Lung (tissue), 12 donors: Measurements from ENCODE around the gene VEPH1. TPM values are rescaled to one million over a fixed set of nuclear protein-coding genes. Genes with fewer than 3 reads are reported as not detected.
A peak's percentile ranks its signal among the peaks of the same experiment; 100 is the strongest.

ENCODE experiments used
- ATAC-seq: fragments of 200-7000 bp; cut with Tn5 transposase; one replicate; pipeline ENCODE4 v1.9.1; 2020; ENCODE audit warnings: moderate number of reproducible peaks; ENCODE audit not compliant: insufficient read depth, low FRiP score
- DNase-seq, 3 donors: peaks; one replicate each; pipeline ENCODE4 v3.0.0-alpha.2; 2013 to 2017
- H3K27ac ChIP-seq, 2 donors: one replicate each; pipeline ENCODE4 v1.5.1; 2013; ENCODE audit warnings: mild to moderate bottlenecking in 2 of 2, moderate library complexity in 2 of 2, control low read depth in 1 of 2, inconsistent platforms in 1 of 2, low read depth in 1 of 2, low read length in 1 of 2
- H3K27me3 ChIP-seq, 3 donors: one replicate each; pipeline ENCODE4 v1.5.1; 2013; ENCODE audit warnings: low read length in 2 of 3; ENCODE audit not compliant: control insufficient read depth in 3 of 3, insufficient read depth in 3 of 3
- H3K36me3 ChIP-seq, 4 donors: one replicate each; pipeline ENCODE4 v1.5.1; 2013; ENCODE audit warnings: low read length in 4 of 4, mild to moderate bottlenecking in 1 of 4, moderate library complexity in 1 of 4; ENCODE audit not compliant: control insufficient read depth in 4 of 4, insufficient read depth in 4 of 4
- H3K4me1 ChIP-seq, 5 donors: one replicate each; pipeline ENCODE4 v1.5.1; 2013; ENCODE audit warnings: low read length in 5 of 5, mild to moderate bottlenecking in 2 of 5, moderate library complexity in 1 of 5; ENCODE audit not compliant: control insufficient read depth in 5 of 5, insufficient read depth in 5 of 5
- H3K4me3 ChIP-seq: one replicate; pipeline ENCODE4 v1.5.1; 2013; ENCODE audit warnings: mild to moderate bottlenecking, control low read depth, moderate library complexity
- H3K9ac ChIP-seq, 2 donors: one replicate each; pipeline ENCODE4 v1.5.1; 2013; ENCODE audit warnings: low read length in 2 of 2, control low read depth in 1 of 2; ENCODE audit not compliant: insufficient read depth in 1 of 2
- H3K9me3 ChIP-seq, 4 donors: one replicate each; pipeline ENCODE4 v1.5.1; 2013; ENCODE audit warnings: low read length in 3 of 4, mild to moderate bottlenecking in 1 of 4, moderate library complexity in 1 of 4; ENCODE audit not compliant: control insufficient read depth in 4 of 4, insufficient read depth in 3 of 4
- CTCF ChIP-seq: IDR thresholded peaks from 2 replicates; pipeline ENCODE4 v1.5.1; 2012; ENCODE audit warnings: mild to moderate bottlenecking; ENCODE audit errors: control extremely low read depth, extremely low read depth
- WGBS, 2 donors: extraction: QIAGEN DNeasy Blood & Tissue Kit; methylation state at CpG; one replicate each; pipeline ENCODE4 v1.1.7; 2013; 5-methylcytosine and 5-hydroxymethylcytosine counted together
- polyA plus RNA-seq, 2 donors: library from polyadenylated mRNA; stranded (reverse); fragments of 200-250 nt; gene quantifications; one replicate each; pipeline ENCODE4 v1.2.1, GENCODE V29; 2013
- total RNA-seq, 2 donors: library from RNA; depleted of rRNA in 1 of 2; stranded (reverse); fragments of >200 nt in 1 of 2; gene quantifications; one replicate each; pipeline ENCODE4 v1.2.1, GENCODE V29; 2014 to 2021
- donor health status: control.
- donor health status: control.
- donor health status: Bipolar disorder and iron deficiency.
- donor health status: healthy.
- donor health status: DM: yes; HTN: yes; CAD: no.

VEPH1 gene
- total and polyA plus RNA-seq, 4 donors = 14.6 to 237 (median 65.5) TPM

GRCh38 chr3:157347577-157348303 is 155.5 kb downstream of the VEPH1 start:
- WGBS, 2 donors = 84 to 85% methylated on average over 12 of the region's 12 CpGs
- ATAC-seq (no peak), DNase-seq (no peak)
- no peak overlapping the region for H3K27ac ChIP-seq
- no peaks in the 10 kb centered on the region for H3K36me3 ChIP-seq
- no peaks in the 10 kb centered on the region for H3K27me3 ChIP-seq
- no peak for TF ChIP-seq CTCF
- H3K9ac ChIP-seq = no peak overlapping the region
- H3K4me3 ChIP-seq = no peak overlapping the region
- no peaks in the 10 kb centered on the region for H3K4me1 ChIP-seq
- H3K9me3 ChIP-seq = peaks cover 0 to 2% (median 1%) of the 10 kb centered on the region in 4 donors

GRCh38 chr3:157336252-157337009 is 166.8 kb downstream of the VEPH1 start:
- H3K27me3 ChIP-seq = no peaks in the 10 kb centered on the region
- H3K9me3 ChIP-seq = peaks cover 0 to 2% (median 0%) of the 10 kb centered on the region in 4 donors
- no peaks in the 10 kb centered on the region for H3K4me1 ChIP-seq
- WGBS, 2 donors = 88 to 90% methylated on average over 4 of the region's 4 CpGs
- no peaks in the 10 kb centered on the region for H3K36me3 ChIP-seq
- DNase-seq (peak in 1 of 3 donors; percentile 34), ATAC-seq (no peak)
- no peak overlapping the region for H3K4me3 ChIP-seq
- no peak overlapping the region for H3K9ac ChIP-seq
- TF ChIP-seq CTCF = no peak
- H3K27ac ChIP-seq = no peak overlapping the region

DNA sequence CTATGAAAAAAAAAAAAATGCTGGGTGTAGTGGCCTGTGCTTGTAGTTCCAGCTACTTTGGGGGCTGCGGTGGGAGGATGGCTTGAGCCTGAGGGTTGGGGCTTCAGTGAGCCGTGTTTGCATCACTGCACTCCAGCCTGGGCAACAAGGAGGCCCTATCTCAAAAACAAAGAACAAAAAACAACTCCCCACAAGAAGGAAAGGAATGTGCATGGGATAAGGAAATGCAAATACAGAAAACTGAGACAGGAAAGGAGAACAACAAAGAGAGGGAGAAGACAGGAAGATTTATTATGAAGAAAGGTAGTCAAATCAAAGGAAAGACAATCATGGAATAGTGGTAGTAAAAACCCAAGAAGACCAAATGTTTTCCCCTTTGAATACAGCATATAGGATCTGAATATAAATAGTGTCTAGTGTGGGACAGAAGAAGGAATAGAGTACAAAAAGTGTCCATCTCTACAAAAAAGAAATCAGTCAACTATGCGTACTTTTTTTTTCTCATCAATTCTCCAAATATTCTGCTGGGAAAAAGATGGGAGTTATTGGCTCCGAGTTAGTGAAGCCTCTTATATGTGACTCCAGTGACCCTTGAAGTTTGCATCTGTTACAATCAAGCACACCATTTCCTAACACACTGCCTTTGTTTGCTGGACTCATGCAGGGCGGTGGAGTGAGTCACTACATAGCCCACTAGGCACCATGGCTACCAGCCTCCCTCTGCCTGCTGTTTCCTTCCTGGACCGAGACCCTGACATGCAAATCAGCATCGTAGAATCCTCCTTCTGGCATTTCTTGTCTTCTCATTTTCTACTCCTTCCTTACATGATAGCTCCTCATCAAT is 167.8 kb downstream of the VEPH1 start:
- DNase-seq (no peak), ATAC-seq (no peak)
- Histone ChIP-seq H3K9ac (no peak overlapping the region), H3K9me3 (peaks cover 0 to 2% (median 0%) of the 10 kb centered on the region in 4 donors), H3K27me3 (no peaks in the 10 kb centered on the region), H3K36me3 (no peaks in the 10 kb centered on the region), H3K4me3 (no peak overlapping the region), H3K4me1 (no peaks in the 10 kb centered on the region), H3K27ac (no peak overlapping the region)
- WGBS, 2 donors = 77 to 86% methylated on average over 7 of the region's 7 CpGs
- no peak for TF ChIP-seq CTCF
